Astrocyte (in vitro differentiated cells and primary cell): ENCODE results near the gene VIM.

Experiments
- CTCF ChIP-seq: IDR thresholded peaks from 2 replicates; pipeline ENCODE4 v1.5.1; 2011; ENCODE audit warnings: low read depth, mild to moderate bottlenecking, inconsistent platforms, low read length, moderate library complexity; ENCODE audit not compliant: insufficient read depth
- EZH2 ChIP-seq: IDR thresholded peaks from 2 replicates; pipeline ENCODE4 v1.6.1; 2012; ENCODE audit warnings: mild to moderate bottlenecking, low read length, inconsistent platforms; ENCODE audit not compliant: insufficient read depth

GRCh38 chr10:17209881-17210280 lies 18.2 kb upstream of the VIM start:
- no peak for TF ChIP-seq CTCF
- TF ChIP-seq EZH2, result no peak
